CD4-positive, alpha-beta T cell treated with Interleukin-4 for 4 hours (primary cell): ENCODE data around the gene FAM81A.
"Not testable (repeated sequence)": the region's sequence is repeated elsewhere in the genome, so short reads cannot be mapped to it uniquely, and the experiment has no call there.

ENCODE experiments used
- DNase-seq: peaks from one replicate; pipeline ENCODE4 v3.0.0-alpha.2; 2020

FAM81A gene

DNA sequence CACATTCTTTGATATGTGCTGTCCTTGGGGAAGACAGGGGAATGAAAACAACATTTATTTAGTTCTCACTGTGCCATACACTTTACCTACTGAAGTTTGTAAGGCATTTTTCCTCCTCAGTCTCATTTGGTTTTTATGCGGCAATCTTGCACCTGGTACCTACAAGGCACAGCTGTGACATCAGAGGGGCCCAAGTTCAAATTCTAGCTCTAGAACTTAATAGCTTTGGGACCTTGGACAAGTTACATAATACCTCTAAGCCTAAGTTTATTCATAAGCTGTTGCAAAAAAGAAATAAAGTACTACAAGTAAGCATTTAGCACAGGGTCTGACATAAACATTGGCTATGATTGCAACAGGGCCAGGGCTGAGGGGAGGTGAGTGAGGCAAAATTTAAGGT lies 5.6 kb upstream of the FAM81A start:
- no peak for DNase-seq

DNA sequence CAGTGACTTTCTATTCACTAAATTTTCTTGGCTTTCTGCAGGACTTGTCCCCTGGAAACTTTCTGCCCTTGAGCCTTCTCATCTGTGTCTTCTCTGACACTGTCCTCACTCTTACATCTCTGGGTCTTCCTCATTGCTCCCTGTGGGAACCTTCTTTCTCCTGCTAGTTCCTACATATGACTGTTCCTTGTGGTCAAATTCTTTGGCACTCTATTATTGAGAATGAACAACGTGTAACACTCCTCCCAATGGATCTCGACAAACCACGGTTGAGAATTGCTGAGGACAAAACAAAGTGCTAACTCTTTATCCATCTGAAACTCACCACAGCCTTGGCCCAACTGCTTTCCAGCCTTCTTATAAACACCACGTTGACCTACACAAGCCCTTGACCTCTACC lies 3.5 kb upstream of the FAM81A start:
- DNase-seq = no peak

DNA sequence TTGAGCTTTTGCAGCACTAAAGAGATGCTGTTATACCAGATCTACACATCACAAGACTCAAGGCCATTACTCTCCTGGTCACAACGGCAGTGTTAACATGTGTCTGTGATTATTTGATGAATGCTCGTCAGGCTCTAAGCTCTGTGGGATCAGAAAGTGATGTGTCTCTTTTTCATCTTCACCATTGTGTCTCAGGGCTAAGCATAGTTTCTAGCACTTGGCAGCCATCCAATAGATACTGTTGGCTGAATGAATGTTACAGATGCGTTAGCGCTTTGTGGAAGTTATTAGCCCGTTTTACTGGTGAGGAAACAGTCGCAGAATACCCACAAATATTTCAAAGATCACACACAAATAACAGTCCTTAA lies 1.2 kb upstream of the FAM81A start:
- no peak for DNase-seq

DNA sequence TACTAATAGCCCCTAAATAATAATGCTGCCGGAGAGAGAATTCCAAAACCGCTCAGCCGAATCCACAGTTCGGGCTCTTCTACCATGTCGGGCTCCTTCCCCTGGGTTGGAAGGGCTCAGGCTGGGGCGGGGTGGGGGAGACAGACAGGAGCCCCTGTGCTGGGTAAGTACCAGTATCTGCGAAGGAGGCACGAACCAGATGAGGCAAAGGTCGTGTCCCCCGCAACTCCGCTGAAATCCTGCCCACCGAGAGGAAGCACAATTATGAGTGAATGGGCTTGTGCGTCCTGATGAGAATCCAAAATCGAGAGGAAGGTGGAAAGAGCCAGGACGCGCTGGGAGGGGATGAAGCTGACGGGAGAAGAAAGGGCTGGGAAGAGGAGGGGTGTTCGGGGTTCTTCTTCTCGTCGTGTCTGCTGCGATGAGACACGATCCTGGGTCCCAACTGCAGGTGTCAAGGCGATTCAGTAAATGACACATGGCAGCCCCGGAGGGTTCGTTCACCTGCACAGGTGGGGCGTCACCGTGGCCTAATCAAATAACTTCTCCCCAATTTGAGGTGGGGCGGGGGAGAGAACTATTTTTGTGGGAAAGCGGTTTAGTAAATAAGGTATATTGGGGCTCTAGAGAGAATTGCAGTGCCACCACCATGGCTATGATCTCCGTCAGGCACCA lies 707 bp upstream of the FAM81A start:
- DNase-seq = no peak

DNA sequence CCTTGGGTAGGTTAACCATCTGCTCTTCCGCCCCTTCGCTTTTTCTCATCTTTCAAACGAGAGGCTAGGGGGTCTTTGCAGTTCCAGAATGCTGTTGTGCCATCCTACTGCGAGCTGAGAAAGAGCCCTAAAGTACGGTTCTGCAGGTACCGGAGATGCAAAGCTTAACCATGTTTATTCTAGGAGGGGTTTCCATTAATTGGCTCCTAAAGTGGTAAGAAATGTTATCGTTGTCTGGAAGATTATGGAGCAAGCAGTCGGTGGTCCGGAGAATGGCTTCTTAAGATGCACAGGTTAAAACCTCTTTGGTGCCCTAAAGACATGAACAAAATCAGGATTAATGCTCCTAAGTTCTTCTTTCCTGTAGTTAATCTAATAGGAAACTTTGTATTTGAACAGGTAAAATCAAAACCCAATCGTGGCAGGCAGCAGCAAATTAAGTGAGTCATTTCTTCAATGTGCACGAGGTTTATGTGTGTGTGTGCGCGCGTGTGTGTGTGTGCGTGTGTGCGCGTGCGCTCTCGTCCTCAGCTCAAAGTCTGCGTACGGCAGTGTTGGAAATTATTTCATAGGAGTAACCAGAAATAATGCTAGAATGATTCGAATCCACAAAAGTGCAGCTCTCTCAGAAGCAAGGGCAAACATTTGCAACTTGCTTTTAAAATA lies 772 bp downstream of the FAM81A start:
- DNase-seq = no peak

DNA sequence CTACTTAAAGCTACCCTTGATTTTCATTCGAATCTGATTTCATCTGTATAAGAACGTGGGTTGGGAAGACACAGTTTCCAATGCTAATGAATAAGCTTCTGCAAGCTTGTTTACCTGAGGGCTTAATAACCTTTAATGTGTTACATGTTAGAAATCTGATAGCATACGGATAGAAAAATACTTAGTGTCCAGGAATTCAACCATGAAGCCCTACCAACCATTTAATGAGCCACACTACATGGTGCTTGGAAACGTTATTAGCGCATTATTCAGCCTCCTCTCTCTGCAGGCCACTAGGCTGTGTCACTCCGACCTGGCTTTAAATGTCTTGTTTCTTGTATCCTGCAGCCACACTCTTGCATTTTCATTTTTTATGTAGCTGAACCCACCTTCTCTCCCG lies 1.6 kb downstream of the FAM81A start:
- DNase-seq = no peak

DNA sequence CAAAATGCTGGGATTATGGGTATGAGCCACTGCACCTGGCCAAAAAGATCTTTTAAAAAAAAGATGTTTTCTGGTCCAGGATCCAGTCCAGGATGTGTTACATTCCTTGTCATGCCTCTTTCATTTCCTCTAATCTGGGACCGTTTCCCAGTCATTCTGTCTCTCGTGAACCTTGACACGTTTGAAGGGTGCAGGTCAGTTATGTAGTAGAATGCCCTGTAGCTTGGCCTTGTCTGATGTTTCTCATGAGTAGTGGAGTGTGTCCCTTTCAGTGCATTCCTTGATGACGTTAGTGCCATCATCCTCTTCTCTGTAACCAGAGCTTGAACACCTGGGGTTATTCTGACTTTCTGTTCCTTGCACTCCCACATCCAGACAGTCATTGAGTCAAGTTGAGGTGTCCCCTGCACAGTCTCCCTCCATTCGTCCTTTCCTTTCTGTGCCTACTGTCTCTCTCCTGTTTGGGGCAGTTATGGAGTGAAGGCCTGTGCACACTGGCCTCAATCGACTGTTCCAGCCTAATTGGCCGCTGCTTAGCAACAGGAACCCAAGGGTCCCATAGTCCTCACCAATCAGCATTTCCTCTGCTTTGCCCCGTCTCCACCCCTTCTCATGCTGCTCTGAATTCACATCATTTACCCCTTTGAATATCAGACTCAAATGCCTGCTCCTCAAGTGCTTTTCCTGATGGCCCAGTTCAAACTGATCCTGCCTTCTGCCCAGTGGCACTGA lies 5.5 kb downstream of the FAM81A start:
- DNase-seq = no peak

DNA sequence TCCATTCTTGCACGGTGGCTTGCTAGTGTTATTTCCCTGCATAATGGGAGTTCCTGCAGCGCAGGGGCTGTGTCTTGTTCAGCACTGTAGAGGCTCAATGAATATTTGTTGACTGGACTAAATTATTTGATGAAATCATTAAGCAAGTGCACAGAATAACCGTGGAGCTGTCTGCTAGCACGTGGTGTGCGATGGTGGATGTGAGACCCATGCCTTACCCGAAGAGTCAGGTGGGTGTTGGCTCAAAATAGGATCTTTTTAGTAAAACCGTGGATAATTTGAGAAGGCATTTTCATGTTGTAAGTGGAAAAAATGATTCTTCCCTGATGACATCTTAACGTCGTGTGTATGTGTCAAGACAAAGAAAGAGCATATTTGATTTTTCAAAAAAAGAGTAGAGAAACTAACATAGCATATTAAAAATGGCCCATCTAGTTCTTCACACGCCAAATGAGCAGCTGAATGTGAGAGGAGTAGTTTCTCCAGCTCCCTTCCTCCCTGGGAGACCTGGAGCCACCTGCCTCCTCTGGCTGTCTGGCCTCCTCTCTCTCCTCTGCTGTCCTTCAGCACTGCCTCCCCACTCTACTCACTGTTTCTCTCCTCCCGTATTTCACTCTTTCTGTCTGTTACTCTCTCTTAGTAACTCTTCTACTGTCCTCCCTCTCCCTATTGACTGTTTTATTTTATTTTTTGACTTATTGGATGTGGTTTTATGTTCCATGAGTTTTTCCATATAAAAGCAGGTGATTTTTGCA lies 6.3 kb downstream of the FAM81A start:
- DNase-seq = no peak

DNA sequence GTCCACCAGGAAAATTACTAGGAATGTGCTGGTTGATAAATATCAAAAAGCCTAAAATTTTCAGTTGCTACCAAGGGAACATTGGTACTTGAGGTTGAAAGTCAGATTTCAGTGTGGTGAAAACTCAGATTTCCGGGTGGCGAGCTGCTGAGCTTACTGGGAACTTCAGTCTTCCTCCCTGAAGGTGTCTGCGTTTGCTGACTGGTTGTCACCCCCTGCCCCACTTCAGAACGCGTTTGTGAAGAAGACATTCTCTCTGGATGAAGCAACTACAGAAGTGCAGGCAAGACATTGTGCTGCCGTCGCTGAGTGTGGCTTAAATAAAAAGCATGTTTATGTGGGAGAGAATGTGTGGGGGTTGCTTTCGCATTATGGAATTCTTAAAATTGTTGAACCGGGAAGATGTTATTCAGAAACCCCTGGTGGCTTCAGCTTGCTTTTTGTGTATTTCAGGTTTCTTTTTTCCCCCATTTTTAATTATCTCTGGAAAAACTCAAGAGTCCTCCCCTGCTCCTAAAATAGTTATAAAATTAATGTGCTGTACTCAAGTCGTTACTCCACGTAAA lies 7.1 kb downstream of the FAM81A start:
- DNase-seq = no peak

DNA sequence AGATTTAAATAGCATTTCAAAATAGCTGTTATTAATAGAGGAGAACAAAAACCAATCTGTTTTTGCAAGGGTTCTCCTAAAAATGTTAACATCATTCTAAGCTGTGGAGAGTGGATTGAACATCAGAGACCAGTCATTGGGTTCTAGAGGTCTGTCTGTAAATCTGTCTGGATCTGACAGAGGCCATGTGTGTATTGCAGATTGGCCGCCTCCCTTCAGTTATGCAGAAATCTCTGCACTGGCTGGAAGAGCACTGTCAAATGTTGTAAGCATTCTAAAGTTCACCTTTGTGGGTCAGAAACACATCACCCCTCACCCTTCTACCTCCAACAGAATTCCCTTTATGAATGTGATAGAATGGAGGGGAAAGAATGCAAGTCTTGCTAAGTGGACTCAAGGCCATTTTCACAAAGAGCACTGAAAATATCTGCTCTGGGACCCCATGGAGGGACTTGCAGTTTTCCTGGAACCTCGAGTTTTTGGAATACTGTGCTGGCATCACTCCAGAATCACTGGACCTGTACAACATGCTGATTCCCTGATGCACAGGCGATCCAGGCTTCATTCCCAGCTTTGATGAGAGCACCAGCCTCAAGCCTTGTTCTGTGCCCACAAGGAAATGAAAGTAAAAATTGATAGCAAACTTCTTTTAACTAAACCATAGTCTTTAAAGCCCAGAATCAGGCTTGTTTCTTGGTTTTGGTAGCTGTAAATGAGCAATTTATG lies 8.4 kb downstream of the FAM81A start:
- no peak for DNase-seq

DNA sequence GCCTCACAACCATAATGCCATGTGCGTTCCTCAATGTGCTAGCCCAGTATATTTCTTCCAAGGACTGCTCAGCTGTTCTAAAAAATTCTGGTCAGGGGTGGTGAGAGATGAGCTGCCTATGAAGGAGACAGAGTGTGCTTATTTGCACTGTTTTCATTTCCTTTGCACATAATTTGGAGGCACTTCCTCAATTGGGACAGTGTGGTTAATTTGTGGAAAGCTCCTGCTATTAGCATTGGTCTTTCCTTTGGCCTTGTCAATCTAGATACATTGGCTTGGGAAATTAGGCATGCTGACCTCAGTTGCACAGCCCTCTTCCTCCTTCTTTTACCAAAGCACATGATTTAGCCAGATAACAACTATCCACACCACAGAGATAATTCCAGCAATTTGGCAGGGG lies 9.4 kb downstream of the FAM81A start:
- DNase-seq = no peak

DNA sequence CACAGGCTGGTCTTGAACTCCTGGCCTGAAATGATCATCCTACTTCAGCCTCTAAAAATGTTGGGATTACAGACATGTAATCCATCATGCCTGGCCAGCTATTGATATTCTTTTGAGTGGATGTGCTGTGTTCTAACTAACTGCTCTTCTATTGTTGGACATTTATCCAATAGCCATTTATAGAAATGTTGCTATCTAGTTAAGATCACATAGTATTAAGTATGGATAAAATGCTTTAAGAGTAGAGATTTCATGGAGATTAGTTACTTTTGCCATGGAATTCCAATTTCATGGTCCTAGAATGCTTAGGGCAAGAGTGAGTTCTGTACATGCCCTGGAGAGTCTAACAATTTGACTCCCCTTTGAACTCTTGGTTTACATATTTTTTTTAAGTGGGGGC lies 10.9 kb downstream of the FAM81A start:
- DNase-seq = no peak

DNA sequence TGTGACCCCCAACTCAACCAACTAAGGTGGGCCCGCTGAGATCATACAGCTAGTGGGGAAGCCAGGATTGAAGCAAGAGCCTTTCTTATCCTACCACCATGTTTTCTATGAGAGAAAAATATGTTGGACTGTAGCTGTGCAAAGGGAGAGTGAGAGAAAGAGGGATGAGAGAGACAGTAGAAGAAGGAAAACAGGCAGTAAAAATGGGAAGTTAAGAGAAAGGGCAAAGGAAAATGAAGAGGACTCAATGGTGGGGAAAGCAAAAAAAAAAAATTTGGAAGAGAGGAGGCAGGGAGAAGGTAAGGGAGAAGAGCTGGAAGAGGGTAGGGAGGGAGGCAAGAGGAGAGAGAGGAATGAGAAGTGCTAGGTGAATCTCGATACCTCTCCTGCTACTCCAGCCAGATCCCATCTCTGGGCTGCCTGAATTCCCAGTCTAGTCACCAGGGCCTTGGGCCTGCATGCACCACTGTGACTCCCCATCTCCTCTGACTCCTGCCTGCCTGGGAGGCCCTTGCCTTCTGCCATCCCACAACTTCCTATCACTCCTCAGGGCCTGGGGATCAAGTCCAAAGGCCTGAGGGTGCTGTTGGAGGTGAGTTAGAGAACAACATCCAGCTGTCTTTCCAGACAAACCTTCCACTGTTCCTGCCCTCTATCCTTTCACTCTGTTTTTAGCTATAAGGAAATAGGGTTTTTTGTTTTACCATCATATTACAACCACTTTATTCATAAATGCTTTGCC lies 15.7 kb downstream of the FAM81A start:
- DNase-seq = no peak

DNA sequence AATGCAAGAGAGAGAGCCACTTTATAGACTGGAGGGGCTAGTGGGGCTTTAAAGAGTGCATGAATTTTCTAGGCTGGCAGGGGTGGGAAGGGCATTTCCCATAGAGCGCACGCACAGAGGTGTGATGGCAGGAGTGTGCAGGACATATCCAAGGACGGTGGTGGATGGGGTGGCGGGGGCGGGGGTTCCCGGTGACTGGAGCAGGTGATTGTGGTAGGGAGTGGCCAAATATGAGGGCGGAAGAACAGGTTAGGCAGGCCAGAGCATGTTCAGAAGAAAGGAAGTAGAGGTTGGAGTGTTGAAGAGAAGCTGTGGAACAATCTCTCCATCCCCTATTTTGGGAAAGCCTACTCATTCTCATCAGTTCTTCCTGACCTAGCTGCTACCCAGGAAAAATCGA lies 18.1 kb downstream of the FAM81A start:
- DNase-seq = no peak

DNA sequence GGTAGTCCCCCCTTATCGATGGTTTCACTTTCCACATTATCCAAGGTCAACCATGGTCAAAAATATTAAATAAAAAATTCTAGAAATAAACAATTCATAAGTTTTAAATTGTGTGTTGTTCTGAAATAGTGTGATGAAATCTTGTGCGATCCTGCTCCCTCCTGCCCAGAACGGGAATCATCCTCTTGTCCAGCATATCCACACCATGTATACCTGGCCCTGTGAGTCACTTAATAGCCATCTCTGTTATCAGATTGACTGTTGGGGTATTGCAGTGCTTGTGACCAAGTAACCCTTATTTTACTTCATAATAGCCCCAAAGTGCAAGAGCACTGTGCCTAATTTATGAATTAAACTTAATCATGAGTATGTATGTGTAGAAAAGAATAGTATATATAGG lies 19.1 kb downstream of the FAM81A start:
- no peak for DNase-seq

DNA sequence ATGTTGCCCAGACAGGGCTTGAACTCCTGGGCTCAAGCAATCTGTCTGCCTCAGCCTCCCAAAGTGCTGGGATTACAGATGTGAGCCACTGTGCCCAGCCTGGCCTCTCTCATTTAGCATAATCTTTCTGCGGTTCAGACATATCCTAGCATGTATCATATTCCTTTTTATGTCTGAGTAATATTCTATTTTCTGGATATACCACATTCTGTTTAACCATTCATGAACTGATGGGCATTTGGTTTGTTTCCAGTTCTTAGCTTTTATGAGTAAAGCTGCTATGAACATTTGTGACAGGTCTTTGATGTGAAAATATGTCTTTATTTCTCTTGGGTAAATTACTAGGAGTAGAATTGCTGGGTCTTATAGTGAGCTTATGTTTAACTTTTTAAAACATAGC lies 23.5 kb downstream of the FAM81A start:
- DNase-seq = no peak

DNA sequence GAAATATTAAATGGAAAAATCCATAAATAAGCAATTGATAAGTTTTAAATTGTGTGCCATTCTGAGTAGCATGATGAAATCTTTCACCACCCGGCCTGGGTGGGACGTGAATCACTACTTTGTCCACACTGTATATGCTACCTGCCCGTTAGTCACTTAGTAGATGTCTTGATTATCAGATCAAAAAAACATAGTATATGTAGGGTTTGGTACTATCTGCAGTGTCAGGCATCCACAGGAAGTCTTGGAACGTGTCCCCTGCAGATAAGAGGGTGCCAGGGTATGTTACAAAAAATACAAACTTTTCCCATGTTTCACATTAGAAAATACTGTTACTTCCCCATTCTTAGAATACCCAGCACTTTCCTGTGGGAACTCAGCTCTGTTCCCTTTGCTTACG lies 35.2 kb downstream of the FAM81A start:
- no peak for DNase-seq

DNA sequence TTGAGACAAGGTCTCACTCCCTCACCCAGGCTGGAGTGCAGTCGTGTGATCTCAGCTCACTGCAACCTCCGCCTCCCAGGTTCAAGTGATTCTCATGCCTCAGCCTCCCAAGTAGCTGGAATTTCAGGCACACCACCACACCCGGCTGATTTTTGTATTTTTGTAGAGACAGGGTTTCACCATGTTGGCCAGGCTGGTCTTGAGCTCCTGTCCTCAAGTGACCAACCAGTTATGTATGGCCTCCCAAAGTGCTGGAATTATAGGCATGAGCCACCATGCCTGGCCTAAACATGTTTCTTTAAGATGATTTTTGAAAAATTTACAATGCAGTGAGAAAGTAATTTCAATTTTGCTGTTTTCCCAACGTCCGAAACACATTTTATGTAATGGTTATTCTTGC lies 37.2 kb downstream of the FAM81A start:
- DNase-seq = not testable (repeated sequence)

DNA sequence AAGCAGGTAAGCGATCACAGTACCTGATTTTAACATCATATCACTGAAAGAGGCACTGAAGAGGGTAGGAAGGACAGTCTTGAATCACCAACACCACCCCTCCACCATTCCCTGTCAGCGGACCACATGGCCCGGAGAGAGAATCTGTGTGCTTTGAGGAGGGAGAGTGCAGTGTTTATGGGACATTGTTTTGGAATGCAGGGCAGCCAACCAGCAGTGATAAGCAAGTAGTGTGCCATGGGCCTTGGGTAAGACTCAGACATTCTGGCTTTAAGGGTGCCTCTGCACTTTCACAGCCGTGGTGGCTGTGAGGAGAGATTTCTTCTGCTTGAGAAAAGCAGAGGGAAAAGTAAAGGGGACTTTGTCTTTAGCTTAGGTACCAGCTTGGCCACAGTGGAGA lies 46.4 kb downstream of the FAM81A start:
- no peak for DNase-seq

DNA sequence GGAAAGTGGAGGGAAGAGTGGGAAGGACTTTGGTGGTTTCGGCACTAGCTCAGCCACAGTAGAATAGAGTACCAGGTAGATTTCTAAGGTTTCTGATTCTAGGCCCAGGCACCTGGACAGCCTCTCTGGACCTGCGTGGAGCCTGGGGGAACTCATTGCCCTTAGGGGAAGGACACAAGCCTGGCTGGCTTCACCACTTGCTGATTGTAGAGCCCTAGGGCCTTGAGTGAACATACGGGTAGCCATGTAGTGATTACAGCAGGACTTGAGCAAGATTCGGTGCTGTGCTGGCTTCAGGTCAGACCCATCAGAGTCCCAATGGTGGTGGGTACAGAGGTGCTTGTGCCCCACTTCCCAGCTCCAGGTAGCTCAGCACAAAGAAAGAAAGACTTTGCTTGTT lies 47.0 kb downstream of the FAM81A start:
- no peak for DNase-seq

DNA sequence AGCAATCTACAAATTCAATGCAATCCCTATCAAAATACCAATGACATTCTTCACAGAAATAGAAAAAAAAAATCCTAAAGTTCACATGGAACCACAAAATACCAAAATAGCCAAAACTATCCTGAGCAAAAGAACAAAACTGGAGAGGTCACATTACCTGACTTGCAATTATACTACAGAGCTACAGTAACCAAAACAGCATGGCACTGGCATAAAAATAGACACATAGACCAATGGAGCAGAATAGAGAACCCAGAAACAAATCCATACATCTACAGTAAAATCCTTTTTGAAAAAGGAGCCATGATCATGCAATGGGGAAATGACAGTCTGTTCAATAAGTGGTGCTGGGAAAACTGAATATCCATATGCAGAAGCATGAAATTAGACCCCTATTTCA lies 51.5 kb downstream of the FAM81A start:
- not testable (repeated sequence) for DNase-seq

DNA sequence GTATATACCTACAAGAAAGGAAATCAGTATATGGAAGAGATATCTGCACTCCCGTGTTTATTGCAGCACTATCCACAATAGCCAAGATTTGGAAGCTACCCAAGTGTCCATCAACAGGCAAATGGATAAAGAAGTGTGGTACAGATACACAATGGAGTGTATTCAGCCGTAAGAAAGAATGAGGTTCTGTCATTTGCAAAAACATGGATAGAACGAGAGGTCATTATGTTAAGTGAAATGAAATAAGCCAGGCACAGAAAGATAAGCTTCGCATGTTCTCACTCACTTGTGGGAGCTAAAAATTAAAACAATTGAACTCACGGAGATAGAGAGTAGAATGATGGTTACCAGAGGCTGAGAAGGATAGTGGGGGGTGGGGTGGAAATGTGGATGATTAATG lies 53.1 kb downstream of the FAM81A start:
- DNase-seq = no peak
